Ovary (tissue), 9 donors: ENCODE measurements around the gene SIGLEC15. TPM values are rescaled to one million over a fixed set of nuclear protein-coding genes. Genes with fewer than 3 reads are reported as not detected.
"Not testable (repeated sequence)": the region's sequence is repeated elsewhere in the genome, so short reads cannot be mapped to it uniquely, and the experiment has no call there.

Experiments used
- DNase-seq, 5 donors: peaks; one replicate each; pipeline ENCODE4 v3.0.0-alpha.2; 2019 to 2020
- H3K27ac ChIP-seq, 2 donors: fragments of 200-600 bp; one replicate each; pipeline versions ENCODE4 v1.5.1 to v1.8.0; 2019 to 2022
- H3K27me3 ChIP-seq: fragments of 200-600 bp; one replicate; pipeline ENCODE4 v1.8.0; 2022
- H3K36me3 ChIP-seq: fragments of 200-600 bp; sonication (generic); one replicate; pipeline ENCODE4 v1.5.1; 2019
- H3K4me1 ChIP-seq: one replicate; pipeline ENCODE4 v1.8.1; 2013; ENCODE audit warnings: mild to moderate bottlenecking, moderate library complexity; ENCODE audit not compliant: insufficient read depth
- H3K4me3 ChIP-seq: fragments of 200-600 bp; sonication (generic); one replicate; pipeline ENCODE4 v1.5.1; 2017
- H3K9me3 ChIP-seq, 2 donors: fragments of 200-600 bp in 1 of 2; sonication (generic) in 1 of 2; one replicate each; pipeline versions ENCODE4 v1.5.1 to v1.8.1; 2013 to 2019; ENCODE audit warnings: mild to moderate bottlenecking in 1 of 2, moderate library complexity in 1 of 2
- CTCF ChIP-seq, 3 donors: fragments of 450-650 bp in 2 of 3; fragments of 200-600 bp in 1 of 3; IDR thresholded peaks; one replicate each; pipeline versions ENCODE4 v1.5.1 to v1.8.0; 2016 to 2022; ENCODE audit warnings: antibody characterized with exemption in 3 of 3, mild to moderate bottlenecking in 1 of 3
- EP300 ChIP-seq: sonication (generic); formaldehyde crosslinking; IDR thresholded peaks from one replicate; pipeline ENCODE4 v1.6.1; 2017; ENCODE audit warnings: antibody characterized with exemption
- POLR2A ChIP-seq: fragments of 450-650 bp; IDR thresholded peaks from one replicate; pipeline ENCODE4 v1.6.1; 2017; ENCODE audit warnings: antibody characterized with exemption, mild to moderate bottlenecking, moderate library complexity
- WGBS, 3 donors: extraction: QIAGEN DNeasy Blood & Tissue Kit in 1 of 3; methylation state at CpG; one replicate each; pipeline versions ENCODE4 v1.1.5 to v1.1.7; 2013 to 2017; 5-methylcytosine and 5-hydroxymethylcytosine counted together
- intact Hi-C, 4 donors: fragments of 100-400 bp; cut with DNase I; formaldehyde crosslinking; loops; one replicate each; pipeline versions ENCODE4 v1.11.0 to v1.15.1; 2022 to 2023
- polyA plus RNA-seq, 2 donors: library from polyadenylated mRNA; stranded (reverse); fragments of 200-250 nt in 1 of 2; fragments of 350-450 nt in 1 of 2; fragmentation: Illumina TruSeq in 1 of 2; extraction: RNeasy Lipid Tissue Mini Kit (QIAGEN cat#74804) in 1 of 2; gene quantifications; one replicate each; pipeline ENCODE4 v1.2.3, GENCODE V29; 2013 to 2014
- total RNA-seq, 7 donors: library from RNA; depleted of rRNA in 2 of 7; stranded (reverse); fragments of >200 nt in 2 of 7; fragmentation: NEBNext Ultra II Directional in 3 of 7; extraction: Animal tissue kit (Norgen Biotek cat#: 25700) in 3 of 7; gene quantifications; one replicate each; pipeline versions ENCODE4 v1.1.0 to v1.2.4, GENCODE V29; 2016 to 2023
- donor health status: DM: no; HTN: no; CAD: no; lungs with moderate emphysema.
- donor health status: DM: no; HTN: no; CAD: no.
- donor health status: Bipolar disorder and iron deficiency.
- donor health status: DM: yes; HTN: yes; CAD: no.
- donor health status: DM: no; HTN: no; CAD: no.
- donor health status: DM: yes; HTN: yes; CAD: no.

SIGLEC15 gene
- total and polyA plus RNA-seq, 9 donors, result 0.05 to 1.4 (median 0.21) TPM; not detected in 3

- TF ChIP-seq POLR2A (no peak), EP300 (no peak), CTCF (IDR thresholded peaks at IDR 0.05) (no peak)
- DNase-seq, result no peak
- Histone ChIP-seq H3K4me3 (no peak overlapping the region), H3K9me3 (no peaks in the 10 kb centered on the region), H3K27me3 (no peaks in the 10 kb centered on the region), H3K27ac (no peak overlapping the region), H3K4me1 (peaks cover 7% of the 10 kb centered on the region), H3K36me3 (no peaks in the 10 kb centered on the region)
- intact Hi-C loops, result no loop called here
- 83 to 91% (median 84%) methylated on average over 12 of the region's 12 CpGs for WGBS, 3 donors
These were observed 16.4 kb downstream of the SIGLEC15 start for GRCh38 chr18:45841765-45842442.

- intact Hi-C loops, result no loop called here
- Histone ChIP-seq H3K9me3 (no peaks in the 10 kb centered on the region), H3K4me3 (no peak overlapping the region), H3K4me1 (peaks cover 5% of the 10 kb centered on the region), H3K27ac (no peak overlapping the region), H3K36me3 (no peaks in the 10 kb centered on the region), H3K27me3 (no peaks in the 10 kb centered on the region)
- no peak for TF ChIP-seq POLR2A
- TF ChIP-seq CTCF (IDR thresholded peaks at IDR 0.05), result no peak
- no peak for TF ChIP-seq EP300
- no peak for DNase-seq
- WGBS, 3 donors, result 72 to 75% (median 73%) methylated on average over 9 of the region's 9 CpGs
These were observed 17.5 kb downstream of the SIGLEC15 start for GRCh38 chr18:45843019-45843418.

- Histone ChIP-seq H3K4me1 (no peaks in the 10 kb centered on the region), H3K36me3 (no peaks in the 10 kb centered on the region), H3K27me3 (no peaks in the 10 kb centered on the region), H3K4me3 (no peak overlapping the region), H3K9me3 (no peaks in the 10 kb centered on the region), H3K27ac (no peak overlapping the region)
- intact Hi-C loops, result no loop called here
- no peak for TF ChIP-seq POLR2A
- no peak for TF ChIP-seq EP300
- no peak for TF ChIP-seq CTCF (IDR thresholded peaks at IDR 0.05)
- DNase-seq, result no peak
- WGBS, 3 donors, result 78 to 88% (median 87%) methylated on average over 7 of the region's 7 CpGs
These were observed 19.5 kb downstream of the SIGLEC15 start for GRCh38 chr18:45844938-45845337.

- Histone ChIP-seq H3K4me3 (no peak overlapping the region), H3K4me1 (no peaks in the 10 kb centered on the region), H3K27me3 (no peaks in the 10 kb centered on the region), H3K9me3 (no peaks in the 10 kb centered on the region), H3K27ac (no peak overlapping the region), H3K36me3 (no peaks in the 10 kb centered on the region)
- intact Hi-C loops, result no loop called here
- TF ChIP-seq EP300, result no peak
- no peak for DNase-seq
- WGBS, 3 donors, result 80 to 86% (median 83%) methylated on average over 8 of the region's 8 CpGs
These were observed 19.9 kb downstream of the SIGLEC15 start for GRCh38 chr18:45845410-45845809.

- Histone ChIP-seq H3K36me3 (no peaks in the 10 kb centered on the region), H3K4me3 (no peak overlapping the region), H3K27me3 (no peaks in the 10 kb centered on the region), H3K27ac (no peak overlapping the region), H3K4me1 (peaks cover 4% of the 10 kb centered on the region), H3K9me3 (no peaks in the 10 kb centered on the region)
- intact Hi-C loops, result no loop called here
- WGBS, 3 donors, result 41 to 63% (median 52%) methylated on average over 3 of the region's 3 CpGs
- DNase-seq, result no peak
- no peak for TF ChIP-seq CTCF (IDR thresholded peaks at IDR 0.05)
- no peak for TF ChIP-seq EP300
- no peak for TF ChIP-seq POLR2A
These were observed 21.6 kb downstream of the SIGLEC15 start for GRCh38 chr18:45847119-45847518.

GRCh38 chr18:45848643-45849042 is 23.2 kb downstream of the SIGLEC15 start:
- intact Hi-C loops, result not testable (repeated sequence)
- WGBS, 3 donors, result 96 to 97% (median 97%) methylated on average over 13 of the region's 13 CpGs

More at GRCh38 chr18:45848643-45849042, 23.2 kb downstream of the SIGLEC15 start:
- H3K27me3 ChIP-seq, H3K27ac ChIP-seq, H3K9me3 ChIP-seq, DNase-seq, H3K4me1 ChIP-seq, H3K36me3 ChIP-seq, H3K4me3 ChIP-seq: not testable (repeated sequence)
